HG03558 (cell line): Measurements from ENCODE around the gene GALNT1.

Experiments
- ATAC-seq: cut with Tn5 transposase; IDR thresholded peaks from one replicate; pipeline ENCODE4 v1.9.1; 2021; ENCODE audit warnings: moderate number of reproducible peaks; ENCODE audit not compliant: unreplicated experiment; ENCODE audit errors: extremely low read depth

GALNT1 gene

GRCh38 chr18:35746826-35747339 is 165.3 kb downstream of the GALNT1 start:
- ATAC-seq, result no peak

- no peak for ATAC-seq
Observed at GRCh38 chr18:35747894-35748472, 166.4 kb downstream of the GALNT1 start.

GRCh38 chr18:35749701-35750100 is 168.2 kb downstream of the GALNT1 start:
- no peak for ATAC-seq

GRCh38 chr18:35750929-35751328 is 169.4 kb downstream of the GALNT1 start:
- no peak for ATAC-seq

- ATAC-seq, result no peak
Observed at GRCh38 chr18:35753306-35753910, 171.9 kb downstream of the GALNT1 start.

GRCh38 chr18:35754464-35754863 is 172.9 kb downstream of the GALNT1 start:
- no peak for ATAC-seq

GRCh38 chr18:35755369-35755768 is 173.8 kb downstream of the GALNT1 start:
- no peak for ATAC-seq

- peak; percentile 49 for ATAC-seq
Observed at GRCh38 chr18:35756506-35757117, 175.1 kb downstream of the GALNT1 start.
